ENCODE measurements around the gene ERC1.

The ERC1 gene

GRCh38 chr12:1401891-1402290, 410.9 kb downstream of the ERC1 start:
- H3K79me2 ChIP-seq (ENCODE audit: low read length), result no peaks in the 10 kb centered on the region
- H3F3A ChIP-seq (ENCODE audit: insufficient read depth, low read length), result peaks cover 4% of the 10 kb centered on the region; the same call in 1 of the 2 replicates
- H3K4me2 ChIP-seq (ENCODE audit: low read depth, low read length), result no peak overlapping the region
- no peaks in the 10 kb centered on the region for H3K9me3 ChIP-seq (replicated peaks; ENCODE audit: insufficient read depth, low read length)
- no peaks in the 10 kb centered on the region for H3K9me2 ChIP-seq (replicated peaks; ENCODE audit: insufficient read depth, low read length)
- H3K4me1 ChIP-seq (ENCODE audit: low read length), result peaks cover 13% of the 10 kb centered on the region
- H4K20me1 ChIP-seq (ENCODE audit: insufficient read depth, low read length), result no peaks in the 10 kb centered on the region
- no peak overlapping the region for H3K27ac ChIP-seq (ENCODE audit: low read length)
- TF ChIP-seq EZH2phosphoT487 (IDR thresholded peaks at IDR 0.05; ENCODE audit: low read length) (no peak), EZH2 (optimal IDR thresholded peaks at IDR 0.05; ENCODE audit: low read depth, low read length) (no peak)
- TF ChIP-seq, protein P1, sequence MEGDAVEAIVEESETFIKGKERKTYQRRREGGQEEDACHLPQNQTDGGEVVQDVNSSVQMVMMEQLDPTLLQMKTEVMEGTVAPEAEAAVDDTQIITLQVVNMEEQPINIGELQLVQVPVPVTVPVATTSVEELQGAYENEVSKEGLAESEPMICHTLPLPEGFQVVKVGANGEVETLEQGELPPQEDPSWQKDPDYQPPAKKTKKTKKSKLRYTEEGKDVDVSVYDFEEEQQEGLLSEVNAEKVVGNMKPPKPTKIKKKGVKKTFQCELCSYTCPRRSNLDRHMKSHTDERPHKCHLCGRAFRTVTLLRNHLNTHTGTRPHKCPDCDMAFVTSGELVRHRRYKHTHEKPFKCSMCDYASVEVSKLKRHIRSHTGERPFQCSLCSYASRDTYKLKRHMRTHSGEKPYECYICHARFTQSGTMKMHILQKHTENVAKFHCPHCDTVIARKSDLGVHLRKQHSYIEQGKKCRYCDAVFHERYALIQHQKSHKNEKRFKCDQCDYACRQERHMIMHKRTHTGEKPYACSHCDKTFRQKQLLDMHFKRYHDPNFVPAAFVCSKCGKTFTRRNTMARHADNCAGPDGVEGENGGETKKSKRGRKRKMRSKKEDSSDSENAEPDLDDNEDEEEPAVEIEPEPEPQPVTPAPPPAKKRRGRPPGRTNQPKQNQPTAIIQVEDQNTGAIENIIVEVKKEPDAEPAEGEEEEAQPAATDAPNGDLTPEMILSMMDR (IDR thresholded peaks at IDR 0.05; ENCODE audit: low read length), result no peak
- no peaks in the 10 kb centered on the region for H3K27me3 ChIP-seq (replicated peaks; ENCODE audit: insufficient read depth, low read length)
- H3K9ac ChIP-seq (ENCODE audit: low read length), result no peak overlapping the region
- no peaks in the 10 kb centered on the region for H3K36me3 ChIP-seq (replicated peaks; ENCODE audit: insufficient read depth, low read length)
- no peak overlapping the region for H3K4me3 ChIP-seq (ENCODE audit: low read length)
- no peak overlapping the region for H2AFZ ChIP-seq (ENCODE audit: low read length)
- DNase-seq, result no peak

DNA sequence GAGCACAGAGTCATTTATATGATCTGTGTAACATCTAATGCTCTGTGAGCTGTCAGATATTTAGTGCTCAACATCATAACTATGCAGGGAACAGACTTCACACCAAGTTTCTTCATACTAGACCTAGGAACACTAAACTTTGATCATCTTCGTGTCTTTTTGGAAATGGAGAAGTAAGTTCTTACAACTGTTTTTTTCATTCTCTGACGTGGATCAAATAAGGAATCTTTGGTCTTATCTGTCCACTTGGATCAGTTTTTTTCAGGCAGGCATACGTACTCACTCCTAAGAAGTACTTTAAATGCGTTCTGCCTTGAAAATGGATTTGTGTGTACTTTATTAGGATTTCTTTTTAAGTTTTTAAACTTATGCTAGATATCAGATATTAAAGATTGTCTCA, 412.4 kb downstream of the ERC1 start:
- no peaks in the 10 kb centered on the region for H3K36me3 ChIP-seq (replicated peaks; ENCODE audit: insufficient read depth, low read length)
- no peaks in the 10 kb centered on the region for H3K79me2 ChIP-seq (ENCODE audit: low read length)
- H3K4me1 ChIP-seq (ENCODE audit: low read length), result peaks cover 14% of the 10 kb centered on the region
- no peak overlapping the region for H3K27ac ChIP-seq (ENCODE audit: low read length)
- H3K4me3 ChIP-seq (ENCODE audit: low read length), result no peak overlapping the region
- H3K4me2 ChIP-seq (ENCODE audit: low read depth, low read length), result no peak overlapping the region
- TF ChIP-seq, protein P1 (IDR thresholded peaks at IDR 0.05; ENCODE audit: low read length), result no peak
- no peak for DNase-seq
- no peaks in the 10 kb centered on the region for H3K27me3 ChIP-seq (replicated peaks; ENCODE audit: insufficient read depth, low read length)
- no peaks in the 10 kb centered on the region for H3K9me2 ChIP-seq (replicated peaks; ENCODE audit: insufficient read depth, low read length)
- H3K9me3 ChIP-seq (replicated peaks; ENCODE audit: insufficient read depth, low read length), result no peaks in the 10 kb centered on the region
- no peak overlapping the region for H2AFZ ChIP-seq (ENCODE audit: low read length)
- peaks cover 4% of the 10 kb centered on the region; the same call in 1 of the 2 replicates for H3F3A ChIP-seq (ENCODE audit: insufficient read depth, low read length)
- no peak overlapping the region for H3K9ac ChIP-seq (ENCODE audit: low read length)
- H4K20me1 ChIP-seq (ENCODE audit: insufficient read depth, low read length), result no peaks in the 10 kb centered on the region

GRCh38 chr12:1405619-1406018, 414.6 kb downstream of the ERC1 start:
- peaks cover 4% of the 10 kb centered on the region; the same call in 1 of the 2 replicates for H3F3A ChIP-seq (ENCODE audit: insufficient read depth, low read length)
- no peaks in the 10 kb centered on the region for H3K9me2 ChIP-seq (replicated peaks; ENCODE audit: insufficient read depth, low read length)
- peak overlapping the region; percentile 50; the same call in 1 of the 2 replicates for H3K4me2 ChIP-seq (ENCODE audit: low read depth, low read length)
- DNase-seq, result no peak
- no peak overlapping the region for H3K4me3 ChIP-seq (ENCODE audit: low read length)
- no peak overlapping the region for H3K27ac ChIP-seq (ENCODE audit: low read length)
- no peaks in the 10 kb centered on the region for H4K20me1 ChIP-seq (ENCODE audit: insufficient read depth, low read length)
- H3K4me1 ChIP-seq (ENCODE audit: low read length), result peaks cover 14% of the 10 kb centered on the region
- H3K36me3 ChIP-seq (replicated peaks; ENCODE audit: insufficient read depth, low read length), result no peaks in the 10 kb centered on the region
- H3K79me2 ChIP-seq (ENCODE audit: low read length), result no peaks in the 10 kb centered on the region
- no peaks in the 10 kb centered on the region for H3K27me3 ChIP-seq (replicated peaks; ENCODE audit: insufficient read depth, low read length)
- TF ChIP-seq EZH2 (optimal IDR thresholded peaks at IDR 0.05; ENCODE audit: low read depth, low read length), result no peak
- no peak for TF ChIP-seq EZH2phosphoT487 (IDR thresholded peaks at IDR 0.05; ENCODE audit: low read length)
- TF ChIP-seq, protein P1 (IDR thresholded peaks at IDR 0.05; ENCODE audit: low read length), result no peak
- H3K9me3 ChIP-seq (replicated peaks; ENCODE audit: insufficient read depth, low read length), result no peaks in the 10 kb centered on the region
- no peak overlapping the region for H3K9ac ChIP-seq (ENCODE audit: low read length)
- H2AFZ ChIP-seq (ENCODE audit: low read length), result no peak overlapping the region

Data from MM.1S (cell line).